GM23338 (cell line): ENCODE results near the gene CD40. TPM values are rescaled to one million over a fixed set of nuclear protein-coding genes. Genes with fewer than 3 reads are reported as not detected.

Experiments
- ATAC-seq: fragments of 200-7000 bp; cut with Tn5 transposase; 3 replicates; pipeline ENCODE4 v1.9.1; 2020
- DNase-seq: peaks from one replicate; pipeline ENCODE4 v3.0.0-alpha.2; 2015; ENCODE audit warnings: low spot score
- H2AFZ ChIP-seq: fragments of 200-600 bp; sonication (generic); 2 replicates; pipeline ENCODE4 v1.8.0; 2016; ENCODE audit warnings: antibody characterized with exemption, mild to moderate bottlenecking, moderate library complexity
- H3F3A ChIP-seq: fragments of 200-600 bp; sonication (generic); replicated peaks from 2 replicates; pipeline ENCODE4 v1.8.0; 2017; ENCODE audit warnings: antibody characterized with exemption, mixed run types, low read depth
- H3K27ac ChIP-seq: fragments of 200-600 bp; sonication (generic); 2 replicates; pipeline ENCODE4 v1.6.1; 2016; ENCODE audit warnings: low read depth
- H3K27me3 ChIP-seq: fragments of 200-600 bp; sonication (generic); 2 replicates; pipeline ENCODE4 v1.8.0; 2016; ENCODE audit warnings: mild to moderate bottlenecking, mixed run types, moderate library complexity; ENCODE audit not compliant: insufficient read depth
- H3K36me3 ChIP-seq: fragments of 200-600 bp; sonication (generic); 2 replicates; pipeline ENCODE4 v1.8.0; 2016; ENCODE audit warnings: mild to moderate bottlenecking; ENCODE audit not compliant: insufficient read depth
- H3K4me1 ChIP-seq: fragments of 200-600 bp; sonication (generic); 2 replicates; pipeline ENCODE4 v1.8.0; 2016; ENCODE audit warnings: mild to moderate bottlenecking, moderate library complexity; ENCODE audit not compliant: insufficient read depth
- H3K4me2 ChIP-seq: fragments of 200-600 bp; sonication (generic); 2 replicates; pipeline ENCODE4 v1.7.1; 2017; ENCODE audit warnings: mixed run types
- H3K4me3 ChIP-seq: fragments of 200-600 bp; sonication (generic); 2 replicates; pipeline ENCODE4 v1.6.1; 2016; ENCODE audit warnings: mixed run types
- H3K79me2 ChIP-seq: fragments of 200-600 bp; sonication (generic); replicated peaks from 2 replicates; pipeline ENCODE4 v1.8.0; 2017; ENCODE audit warnings: mild to moderate bottlenecking; ENCODE audit not compliant: insufficient read depth
- H3K9me2 ChIP-seq: fragments of 200-600 bp; sonication (generic); 2 replicates; pipeline ENCODE4 v1.8.0; 2017; ENCODE audit not compliant: insufficient read depth
- H4K20me1 ChIP-seq: fragments of 200-600 bp; sonication (generic); replicated peaks from 2 replicates; pipeline ENCODE4 v1.8.0; 2017; ENCODE audit warnings: mild to moderate bottlenecking; ENCODE audit not compliant: insufficient read depth
- H3K27ac Mint-ChIP-seq: 2 replicates; pipeline ENCODE4 v1.8.0; 2020; ENCODE audit warnings: inconsistent platforms, mild to moderate bottlenecking, moderate library complexity, mixed read lengths
- H3K27me3 Mint-ChIP-seq: 3 replicates; pipeline ENCODE4 v1.8.0; 2022; ENCODE audit warnings: low read depth, mild to moderate bottlenecking, moderate library complexity, mixed read lengths, inconsistent platforms; ENCODE audit not compliant: insufficient read depth, poor library complexity
- H3K36me3 Mint-ChIP-seq: 3 replicates; pipeline ENCODE4 v1.8.0; 2021; ENCODE audit warnings: low read depth, mild to moderate bottlenecking, inconsistent platforms, moderate library complexity, mixed read lengths
- H3K4me1 Mint-ChIP-seq: 3 replicates; pipeline ENCODE4 v1.8.0; 2020; ENCODE audit warnings: mild to moderate bottlenecking, inconsistent platforms, mixed read lengths
- H3K4me3 Mint-ChIP-seq: 3 replicates; pipeline ENCODE4 v1.8.0; 2021; ENCODE audit warnings: moderate library complexity, mild to moderate bottlenecking, inconsistent platforms, mixed read lengths
- H3K9me3 Mint-ChIP-seq: 3 replicates; pipeline ENCODE4 v1.8.0; 2020; ENCODE audit warnings: moderate library complexity, mild to moderate bottlenecking, inconsistent platforms, mixed read lengths
- CREB1 ChIP-seq: fragments of 250-450 bp; sonication (Bioruptor Pico); IDR thresholded peaks from 2 replicates; pipeline ENCODE4 v1.5.0; 2020; ENCODE audit warnings: low read depth, mild to moderate bottlenecking, moderate library complexity
- ETS1 ChIP-seq: IDR thresholded peaks from 2 replicates; pipeline ENCODE4 v1.6.1; 2016; ENCODE audit warnings: antibody characterized with exemption
- NANOG ChIP-seq: IDR thresholded peaks from 2 replicates; pipeline ENCODE4 v1.6.1; 2016; ENCODE audit warnings: antibody characterized with exemption, borderline replicate concordance
- ZNF114 ChIP-seq: fragments of 250-450 bp; sonication (Bioruptor Pico); IDR thresholded peaks from 2 replicates; pipeline ENCODE4 v1.5.0; 2020; ENCODE audit warnings: mild to moderate bottlenecking, moderate library complexity
- ZNF331 ChIP-seq: fragments of 250-450 bp; sonication (Bioruptor Pico); IDR thresholded peaks from 2 replicates; pipeline ENCODE4 v1.5.0; 2020; ENCODE audit warnings: low read depth, mild to moderate bottlenecking, moderate library complexity
- ZNF462 ChIP-seq: fragments of 250-450 bp; sonication (Bioruptor Pico); IDR thresholded peaks from 2 replicates; pipeline ENCODE4 v1.5.0; 2020; ENCODE audit warnings: mild to moderate bottlenecking, moderate library complexity
- polyA plus RNA-seq: library from polyadenylated mRNA; unstranded; fragments of >200 nt; fragmentation: Nextera tagmentation; extraction: Ambion mirVana; gene quantifications from 2 replicates; pipeline ENCODE4 v1.2.1, GENCODE V29; 2016
- total RNA-seq: library from RNA; depleted of rRNA; stranded (reverse); fragments of >200 nt; shearing (Covaris generic); gene quantifications from 2 replicates; pipeline ENCODE4 v1.2.3, GENCODE V29; 2014
- TF ChIP-seq, protein P1 (sequence below), 2 experiments: fragments of 200-600 bp in 1 of 2; sonication (generic) in 1 of 2; conservative IDR thresholded peaks; 2 replicates each; pipeline versions ENCODE4 v1.5.1 to v1.6.1; 2016 to 2017; ENCODE audit warnings: antibody characterized with exemption in 2 of 2, low read depth in 2 of 2, mild to moderate bottlenecking in 2 of 2, moderate library complexity in 1 of 2

CD40 gene
- total and polyA plus RNA-seq, 2 experiments from 2014 or later, result 15.4 to 18.9 TPM

- TF ChIP-seq CREB1 (no peak), ZNF331 (CRISPR knock-in tag) (no peak), ZNF462 (no peak)
Measured at GRCh38 chr20:46119547-46119946, 1.4 kb downstream of the CD40 start (continued).

DNA sequence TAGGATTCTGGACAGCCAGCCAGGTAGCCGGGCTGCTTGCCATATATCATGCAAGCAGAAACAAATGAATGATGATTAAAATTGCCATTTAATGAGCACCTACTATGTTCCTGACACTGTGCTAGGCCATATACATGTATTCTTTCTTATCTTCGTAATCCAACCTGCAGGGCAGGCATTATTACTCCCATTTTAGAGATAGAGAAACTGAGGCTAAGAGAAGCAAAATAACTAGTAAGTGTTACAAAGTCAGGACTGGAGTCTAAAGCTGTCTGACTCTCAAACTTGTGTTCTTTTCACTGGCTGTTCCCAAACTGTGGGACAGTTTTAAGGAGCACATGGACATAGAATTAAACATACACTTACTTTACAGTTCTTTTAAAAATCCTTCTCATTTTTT is 2.0 kb downstream of the CD40 start:
- no peak overlapping the region for H2AFZ ChIP-seq
- H3K79me2 ChIP-seq, result no peaks in the 10 kb centered on the region
- H3F3A ChIP-seq, result 0 out of 2 replicates have a peak, but pooled peaks cover 3% of the 10 kb centered on the region
- peaks cover 13% of the 10 kb centered on the region for H3K27me3 Mint-ChIP-seq
- no peak overlapping the region for H3K27ac ChIP-seq
- H4K20me1 ChIP-seq, result peaks cover 19% of the 10 kb centered on the region; the same call in 1 of the 2 replicates
- DNase-seq, result no peak
- H3K4me3 Mint-ChIP-seq, result no peak overlapping the region
- H3K27ac Mint-ChIP-seq, result no peak overlapping the region
- H3K9me2 ChIP-seq, result no peaks in the 10 kb centered on the region
- H3K36me3 ChIP-seq, result no peaks in the 10 kb centered on the region
- H3K36me3 Mint-ChIP-seq, result peaks cover 20% of the 10 kb centered on the region
- no peak overlapping the region for H3K4me3 ChIP-seq
- no peak for ATAC-seq
- H3K9me3 Mint-ChIP-seq, result no peaks in the 10 kb centered on the region
- peaks cover 5% of the 10 kb centered on the region; the same call in 2 of the 3 replicates for H3K4me1 Mint-ChIP-seq
- peaks cover 27% of the 10 kb centered on the region for H3K27me3 ChIP-seq
- peaks cover 7% of the 10 kb centered on the region for H3K4me1 ChIP-seq
- no peak overlapping the region for H3K4me2 ChIP-seq
- TF ChIP-seq ZNF114 (CRISPR knock-in tag) (no peak), NANOG (no peak), ZNF462 (no peak), CREB1 (no peak), ETS1 (no peak)
- TF ChIP-seq, protein P1, sequence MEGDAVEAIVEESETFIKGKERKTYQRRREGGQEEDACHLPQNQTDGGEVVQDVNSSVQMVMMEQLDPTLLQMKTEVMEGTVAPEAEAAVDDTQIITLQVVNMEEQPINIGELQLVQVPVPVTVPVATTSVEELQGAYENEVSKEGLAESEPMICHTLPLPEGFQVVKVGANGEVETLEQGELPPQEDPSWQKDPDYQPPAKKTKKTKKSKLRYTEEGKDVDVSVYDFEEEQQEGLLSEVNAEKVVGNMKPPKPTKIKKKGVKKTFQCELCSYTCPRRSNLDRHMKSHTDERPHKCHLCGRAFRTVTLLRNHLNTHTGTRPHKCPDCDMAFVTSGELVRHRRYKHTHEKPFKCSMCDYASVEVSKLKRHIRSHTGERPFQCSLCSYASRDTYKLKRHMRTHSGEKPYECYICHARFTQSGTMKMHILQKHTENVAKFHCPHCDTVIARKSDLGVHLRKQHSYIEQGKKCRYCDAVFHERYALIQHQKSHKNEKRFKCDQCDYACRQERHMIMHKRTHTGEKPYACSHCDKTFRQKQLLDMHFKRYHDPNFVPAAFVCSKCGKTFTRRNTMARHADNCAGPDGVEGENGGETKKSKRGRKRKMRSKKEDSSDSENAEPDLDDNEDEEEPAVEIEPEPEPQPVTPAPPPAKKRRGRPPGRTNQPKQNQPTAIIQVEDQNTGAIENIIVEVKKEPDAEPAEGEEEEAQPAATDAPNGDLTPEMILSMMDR (conservative IDR thresholded peaks at IDR 0.05; ENCODE audit: low read depth in 2 of 2), result no peak
